AG04450 (cell line): ENCODE results near the gene CCDC91. TPM values are rescaled to one million over a fixed set of nuclear protein-coding genes. Genes with fewer than 3 reads are reported as not detected.

Source experiments
- CTCF ChIA-PET: fragments of 300-600, 350-600 bp; formaldehyde crosslinking; extraction: SDS; loops from one replicate; lab custom pipeline; 2022; ENCODE audit warnings: antibody characterized with exemption, inconsistent platforms; lab: Charles Lee
- POLR2A ChIA-PET: fragments of 350-600 bp; formaldehyde crosslinking; extraction: SDS; loops from one replicate; lab custom pipeline; 2021; ENCODE audit warnings: antibody characterized with exemption, inconsistent platforms; lab: Yijun Ruan, JAX
- DNase-seq: peaks from one replicate; pipeline ENCODE4 v3.0.0-alpha.2; 2011; ENCODE audit warnings: low read depth, low spot score
- H3K27ac ChIP-seq: one replicate; pipeline ENCODE4 v1.5.1; 2012; ENCODE audit warnings: low read depth, low read length, control low read depth
- H3K27me3 ChIP-seq: one replicate; pipeline ENCODE4 v1.6.0; 2012; ENCODE audit warnings: low read length; ENCODE audit not compliant: control insufficient read depth, insufficient read depth
- H3K4me3 ChIP-seq: 2 replicates; pipeline ENCODE4 v1.5.1; 2011; ENCODE audit warnings: mild to moderate bottlenecking, low read depth, low read length, control low read depth
- H3K9me3 ChIP-seq: 2 replicates; pipeline ENCODE4 v1.5.1; 2012; ENCODE audit warnings: low read length; ENCODE audit not compliant: control insufficient read depth, insufficient read depth
- CTCF ChIP-seq: IDR thresholded peaks from 2 replicates; pipeline ENCODE4 v1.5.1; 2011; ENCODE audit warnings: low read depth, low read length, control low read depth, inconsistent platforms
- polyA plus RNA-seq: library from polyadenylated mRNA; depleted of rRNA; stranded (reverse); fragments of >200 nt; gene quantifications from 2 replicates; pipeline ENCODE4 v1.2.3, GENCODE V29; 2011

CCDC91 gene
- polyA plus RNA-seq, 1 experiment: 21.0 TPM

- no peaks in the 10 kb centered on the region for H3K9me3 ChIP-seq
- no peak overlapping the region for H3K27ac ChIP-seq
- no peak overlapping the region for H3K4me3 ChIP-seq
- no peak for TF ChIP-seq CTCF
- no peak for DNase-seq
- H3K27me3 ChIP-seq: no peaks in the 10 kb centered on the region
- POLR2A ChIA-PET: no interaction called here
- CTCF ChIA-PET: no interaction called here
Measured at GRCh38 chr12:28149279-28149678, 41.0 kb upstream of the CCDC91 start.

- CTCF ChIA-PET: interaction anchor here (1.3 kb wide), 1 partner anchor 15 kb away, joined by 3 read pairs; no protein-coding TSS in a partner anchor
- H3K27me3 ChIP-seq: no peaks in the 10 kb centered on the region
- H3K27ac ChIP-seq: no peak overlapping the region
- no peak for DNase-seq
- H3K9me3 ChIP-seq: no peaks in the 10 kb centered on the region
- no peak for TF ChIP-seq CTCF
- POLR2A ChIA-PET: no interaction called here
- H3K4me3 ChIP-seq: no peak overlapping the region
Measured at GRCh38 chr12:28156362-28156761, 33.9 kb upstream of the CCDC91 start.

- ChIA-PET POLR2A (no interaction called here), CTCF (interaction anchor here (0.6 to 1.3 kb wide), 2 partner anchors 15 to 423 kb away, joined by 3 read pairs; no protein-coding TSS in a partner anchor)
- DNase-seq: no peak
- no peaks in the 10 kb centered on the region for H3K9me3 ChIP-seq
- H3K4me3 ChIP-seq: no peak overlapping the region
- TF ChIP-seq CTCF: no peak
- H3K27me3 ChIP-seq: no peaks in the 10 kb centered on the region
- H3K27ac ChIP-seq: no peak overlapping the region
Measured at GRCh38 chr12:28156804-28157203, 33.5 kb upstream of the CCDC91 start.

GRCh38 chr12:28158353-28158752 is 31.9 kb upstream of the CCDC91 start:
- Histone ChIP-seq H3K27ac (no peak overlapping the region), H3K4me3 (no peak overlapping the region), H3K27me3 (no peaks in the 10 kb centered on the region), H3K9me3 (no peaks in the 10 kb centered on the region)
- DNase-seq: no peak
- TF ChIP-seq CTCF: no peak
- POLR2A ChIA-PET: no interaction called here
- CTCF ChIA-PET: no interaction called here

GRCh38 chr12:28159688-28160087 is 30.6 kb upstream of the CCDC91 start:
- DNase-seq: no peak
- POLR2A ChIA-PET: no interaction called here
- no peak for TF ChIP-seq CTCF
- Histone ChIP-seq H3K9me3 (no peaks in the 10 kb centered on the region), H3K27me3 (no peaks in the 10 kb centered on the region), H3K27ac (no peak overlapping the region), H3K4me3 (no peak overlapping the region)
- CTCF ChIA-PET: no interaction called here
